ENCODE measurements around the gene MIOX.

- TF ChIP-seq POLR2A (IDR thresholded peaks at IDR 0.05) (no peak), CTCF (IDR thresholded peaks at IDR 0.05) (no peak)
These were observed 43.9 kb downstream of the MIOX start for GRCh38 chr22:50530580-50530876.

Data from lower leg skin (tissue), 3 donors.